Gastrocnemius medialis (tissue), 4 donors: ENCODE results near the gene SLC25A26.

ENCODE experiments used
- CTCF ChIP-seq, 5 experiments: fragments of 450-650 bp in 3 of 5; fragments of 200-600 bp in 2 of 5; sonication (generic) in 2 of 5; IDR thresholded peaks in 4 of 5; conservative IDR thresholded peaks in 1 of 5; 1 replicate in 4 of 5; 2 replicates in 1 of 5; pipeline ENCODE4 v1.5.1; 2016 to 2019; ENCODE audit warnings: antibody characterized with exemption in 5 of 5, mild to moderate bottlenecking in 3 of 5, moderate library complexity in 3 of 5
- POLR2A ChIP-seq, 2 donors: fragments of 450-650 bp; IDR thresholded peaks; one replicate each; pipeline ENCODE4 v1.6.1; 2017; ENCODE audit warnings: antibody characterized with exemption in 2 of 2, mild to moderate bottlenecking in 2 of 2, moderate library complexity in 2 of 2

- TF ChIP-seq CTCF (IDR thresholded peaks at IDR 0.05 in 4 of 5, conservative IDR thresholded peaks at IDR 0.05 in 1 of 5): no peak
- no peak for TF ChIP-seq POLR2A (IDR thresholded peaks at IDR 0.05)
These were observed 6.2 kb downstream of the SLC25A26 start for GRCh38 chr3:66227051-66227450.
